Smooth muscle cell of bladder (primary cell): ENCODE measurements around the gene EVC. TPM values are rescaled to one million over a fixed set of nuclear protein-coding genes. Genes with fewer than 3 reads are reported as not detected.

Experiments
- total RNA-seq: library from RNA; depleted of rRNA; stranded (reverse); fragments of >200 nt; gene quantifications from 2 replicates; pipeline ENCODE4 v1.2.3, GENCODE V29; 2014

EVC gene
- total RNA-seq: 34.8 and 36.8 TPM in 2 replicates

GRCh38 chr4:5710961-5711478 is at the start of gene EVC:
TSS of gene EVC (plus strand) at chr4:5711201. CDS start at chr4:5711381, 180 bp downstream.

GRCh38 chr4:5708449-5709206 is 2.4 kb upstream of the EVC start, which contains the start of gene EVC2:
TSS of gene EVC2 (minus strand) at chr4:5708559. CDS start at chr4:5708513, 46 bp downstream.

Other genes starting within 250 kb of the EVC start
- gene EVC2, start 2.6 kb upstream of the EVC start, total RNA-seq: 10.7 and 12.9 TPM in 2 replicates
- gene CRMP1, start 181.9 kb downstream of the EVC start, total RNA-seq: under 0.01 and 0.14 TPM in 2 replicates